MM.1S (cell line): ENCODE measurements around the gene STARD3.

ENCODE experiments used
- EZH2 ChIP-seq: fragments of 300-600 bp; sonication (generic); optimal IDR thresholded peaks from 2 replicates; pipeline ENCODE3; 2017; ENCODE audit warnings: low read depth, mild to moderate bottlenecking, antibody characterized with exemption, low read length, mixed read lengths
- EZH2phosphoT487 ChIP-seq: fragments of 300-600 bp; sonication (generic); IDR thresholded peaks from 2 replicates; pipeline ENCODE4 v1.6.1; 2018; ENCODE audit warnings: antibody characterized with exemption, low read length
- TF ChIP-seq, protein P1 (sequence below): fragments of 300-600 bp; sonication (generic); IDR thresholded peaks from 2 replicates; pipeline ENCODE4 v1.5.1; 2016; ENCODE audit warnings: antibody characterized with exemption, low read length, mixed read lengths

DNA sequence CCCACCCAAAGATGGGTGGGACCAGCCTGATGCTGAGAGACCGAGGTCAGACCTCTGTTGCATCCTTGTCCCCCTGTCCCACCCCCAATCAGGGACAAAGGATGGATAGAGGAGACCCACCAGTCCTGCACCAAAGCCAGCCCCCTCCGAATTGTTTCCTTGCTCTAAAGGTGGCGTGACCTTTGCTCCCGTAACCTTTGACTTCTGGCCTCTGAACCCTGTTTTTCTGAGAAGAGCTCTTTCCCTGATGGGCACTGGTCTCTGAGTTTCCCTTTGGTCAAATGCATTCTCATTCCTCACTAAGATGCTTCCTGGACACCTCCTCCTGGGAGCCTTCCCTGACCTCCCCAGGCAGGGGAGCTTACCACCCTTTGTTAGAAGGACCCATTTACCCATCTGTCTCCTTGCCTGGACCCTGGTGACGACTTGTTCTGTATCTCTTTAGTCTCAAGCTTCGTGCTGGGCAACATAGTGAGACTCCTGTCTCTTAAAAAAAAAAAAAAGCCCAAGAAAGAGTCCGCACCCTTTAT, 23.9 kb upstream of the STARD3 start:
- TF ChIP-seq, protein P1, sequence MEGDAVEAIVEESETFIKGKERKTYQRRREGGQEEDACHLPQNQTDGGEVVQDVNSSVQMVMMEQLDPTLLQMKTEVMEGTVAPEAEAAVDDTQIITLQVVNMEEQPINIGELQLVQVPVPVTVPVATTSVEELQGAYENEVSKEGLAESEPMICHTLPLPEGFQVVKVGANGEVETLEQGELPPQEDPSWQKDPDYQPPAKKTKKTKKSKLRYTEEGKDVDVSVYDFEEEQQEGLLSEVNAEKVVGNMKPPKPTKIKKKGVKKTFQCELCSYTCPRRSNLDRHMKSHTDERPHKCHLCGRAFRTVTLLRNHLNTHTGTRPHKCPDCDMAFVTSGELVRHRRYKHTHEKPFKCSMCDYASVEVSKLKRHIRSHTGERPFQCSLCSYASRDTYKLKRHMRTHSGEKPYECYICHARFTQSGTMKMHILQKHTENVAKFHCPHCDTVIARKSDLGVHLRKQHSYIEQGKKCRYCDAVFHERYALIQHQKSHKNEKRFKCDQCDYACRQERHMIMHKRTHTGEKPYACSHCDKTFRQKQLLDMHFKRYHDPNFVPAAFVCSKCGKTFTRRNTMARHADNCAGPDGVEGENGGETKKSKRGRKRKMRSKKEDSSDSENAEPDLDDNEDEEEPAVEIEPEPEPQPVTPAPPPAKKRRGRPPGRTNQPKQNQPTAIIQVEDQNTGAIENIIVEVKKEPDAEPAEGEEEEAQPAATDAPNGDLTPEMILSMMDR = no peak
- TF ChIP-seq EZH2 (no peak), EZH2phosphoT487 (no peak)
